Naive B cell (primary cell): ENCODE results near the gene PCGF3. TPM values are rescaled to one million over a fixed set of nuclear protein-coding genes. Genes with fewer than 3 reads are reported as not detected.
"Not testable (repeated sequence)": the region's sequence is repeated elsewhere in the genome, so short reads cannot be mapped to it uniquely, and the experiment has no call there.

ENCODE experiments used
- ATAC-seq, 2 donors: fragments of 150-1000 bp; cut with Tn5 transposase; 2 replicates each; pipeline ENCODE4 v1.10.0; 2021; ENCODE audit warnings: low read depth in 2 of 2, mild to moderate bottlenecking in 2 of 2, moderate library complexity in 2 of 2
- DNase-seq: peaks from one replicate; pipeline ENCODE4 v3.0.0; 2022
- H3K27ac Mint-ChIP-seq, 6 donors: one replicate each; pipeline ENCODE4 v1.8.0; 2020 to 2022; ENCODE audit warnings: mild to moderate bottlenecking in 6 of 6, mixed read lengths in 6 of 6, moderate library complexity in 5 of 6, inconsistent platforms in 2 of 6
- H3K27me3 Mint-ChIP-seq, 3 donors: one replicate each; pipeline ENCODE4 v1.8.0; 2021 to 2022; ENCODE audit warnings: mixed read lengths in 3 of 3, mild to moderate bottlenecking in 1 of 3
- H3K36me3 Mint-ChIP-seq, 2 donors: one replicate each; pipeline ENCODE4 v1.8.0; 2020 to 2022; ENCODE audit warnings: mixed read lengths in 2 of 2, inconsistent platforms in 1 of 2, mild to moderate bottlenecking in 1 of 2
- H3K4me1 Mint-ChIP-seq, 3 donors: one replicate each; pipeline ENCODE4 v1.8.0; 2020 to 2022; ENCODE audit warnings: mixed read lengths in 3 of 3, inconsistent platforms in 1 of 3, mild to moderate bottlenecking in 1 of 3, moderate library complexity in 1 of 3
- H3K4me3 Mint-ChIP-seq, 8 donors: one replicate each; pipeline ENCODE4 v1.8.0; 2020 to 2022; ENCODE audit warnings: mild to moderate bottlenecking in 8 of 8, mixed read lengths in 8 of 8, moderate library complexity in 8 of 8, inconsistent platforms in 2 of 8
- H3K9me3 Mint-ChIP-seq, 7 donors: one replicate each; pipeline ENCODE4 v1.8.0; 2020 to 2022; ENCODE audit warnings: mixed read lengths in 7 of 7, mild to moderate bottlenecking in 5 of 7, inconsistent platforms in 2 of 7, moderate library complexity in 1 of 7
- polyA plus RNA-seq, 6 donors: library from polyadenylated mRNA; unstranded; fragments of 300-500 nt; fragmentation: Illumina TruSeq; gene quantifications; one replicate each; pipeline ENCODE4 v1.2.3, GENCODE V29; 2021; ENCODE audit warnings: low read depth in 6 of 6

Gene PCGF3
- polyA plus RNA-seq, 6 donors from 2014 or later, result 5.6 to 9.5 (median 7.1) TPM

DNA sequence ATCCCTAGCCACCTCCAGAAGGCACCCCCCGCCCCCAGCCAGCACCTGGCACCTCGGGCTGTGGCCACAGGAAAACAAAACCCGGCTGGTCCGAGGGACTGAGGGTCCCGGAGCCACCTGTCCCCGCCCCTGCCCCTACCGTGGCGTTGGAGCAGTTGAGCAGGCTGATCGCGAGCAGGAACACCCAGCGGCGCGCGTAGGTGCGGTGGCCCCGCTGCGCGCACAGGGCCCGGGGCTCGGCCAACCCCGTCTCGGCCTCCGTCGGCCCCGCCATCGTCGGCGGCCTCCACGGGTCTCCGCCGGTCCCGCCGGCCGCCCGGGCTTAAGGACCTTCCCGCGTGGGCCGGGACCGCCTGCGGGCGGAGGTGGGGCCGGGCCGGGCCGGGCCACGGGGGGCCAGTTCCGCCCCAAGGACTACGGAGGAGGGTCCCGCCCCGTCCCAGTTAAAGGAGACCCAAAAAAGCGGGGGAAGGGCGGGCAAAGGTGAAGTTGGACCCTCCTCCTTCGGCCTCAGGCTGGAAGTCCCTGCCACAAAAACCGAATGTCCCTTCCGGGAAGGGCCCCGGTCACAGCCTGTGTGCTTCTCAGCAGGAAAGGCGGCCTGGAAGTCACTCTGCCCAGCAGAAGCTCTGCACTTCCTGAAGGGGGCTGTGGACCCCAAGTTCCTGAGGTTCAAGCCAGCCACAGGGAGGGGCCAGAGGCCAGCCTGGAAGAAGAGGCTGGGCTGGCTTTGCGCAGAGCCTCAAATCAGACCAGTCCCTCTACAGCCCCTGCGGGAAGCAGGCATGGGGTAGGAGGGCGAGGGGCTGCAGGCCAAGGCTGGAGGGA, 16.6 kb upstream of the PCGF3 start, which contains the start of gene SLC49A3:
TSS of gene SLC49A3 (minus strand) at position 298 of the 828 bp plus-strand sequence. CDS start at position 274, 24 bp downstream.
- peak within 1 kb of the TSS in 1 of 6 donors; percentile 62 for H3K27ac Mint-ChIP-seq

DNA sequence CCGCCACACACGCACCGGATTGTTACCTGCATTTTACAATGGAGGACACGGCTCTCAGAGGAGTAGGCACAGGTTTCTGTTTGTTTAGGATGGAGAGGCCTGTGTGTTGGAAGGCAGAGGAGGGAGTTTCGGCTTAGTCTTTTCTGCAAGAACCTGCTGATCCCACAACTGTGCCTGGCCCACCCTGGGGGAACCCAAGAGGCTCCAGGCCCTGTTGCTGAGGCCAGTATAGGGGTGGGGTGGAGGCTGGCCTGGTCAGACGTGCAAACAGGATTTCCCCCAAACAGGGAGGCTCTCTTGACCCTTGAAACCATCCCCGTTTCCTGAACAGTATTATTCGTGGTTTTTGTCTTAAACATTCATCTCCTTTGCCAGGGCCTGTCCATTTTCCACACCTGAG, 15.9 kb upstream of the PCGF3 start:
- H3K36me3 Mint-ChIP-seq, result no peaks in the 10 kb centered on the region
- peak overlapping the region in 1 of 6 donors; percentile 62 for H3K27ac Mint-ChIP-seq
- peaks cover 0 to 38% (median 16%) of the 10 kb centered on the region in 3 donors for H3K27me3 Mint-ChIP-seq
- DNase-seq (no peak), ATAC-seq (no peak)
- H3K4me3 Mint-ChIP-seq, result peak overlapping the region in 5 of 8 donors; percentile 19 to 65 (median 42)
- no peaks in the 10 kb centered on the region for H3K9me3 Mint-ChIP-seq
- peaks cover 4 to 12% (median 8%) of the 10 kb centered on the region in 3 donors for H3K4me1 Mint-ChIP-seq

More for the DNA sequence above, 16.6 kb upstream of the PCGF3 start, which contains the start of gene SLC49A3:
- ATAC-seq (peak; percentile 60 to 66), DNase-seq (no peak)
- Mint-ChIP-seq H3K27me3 (peaks cover 0 to 33% (median 16%) of the 10 kb centered on the region in 3 donors), H3K4me1 (peaks cover 4 to 12% (median 8%) of the 10 kb centered on the region in 3 donors), H3K36me3 (no peaks in the 10 kb centered on the region), H3K9me3 (no peaks in the 10 kb centered on the region), H3K4me3 (peak within 1 kb of the TSS in 7 of 8 donors; percentile 19 to 65 (median 42))

DNA sequence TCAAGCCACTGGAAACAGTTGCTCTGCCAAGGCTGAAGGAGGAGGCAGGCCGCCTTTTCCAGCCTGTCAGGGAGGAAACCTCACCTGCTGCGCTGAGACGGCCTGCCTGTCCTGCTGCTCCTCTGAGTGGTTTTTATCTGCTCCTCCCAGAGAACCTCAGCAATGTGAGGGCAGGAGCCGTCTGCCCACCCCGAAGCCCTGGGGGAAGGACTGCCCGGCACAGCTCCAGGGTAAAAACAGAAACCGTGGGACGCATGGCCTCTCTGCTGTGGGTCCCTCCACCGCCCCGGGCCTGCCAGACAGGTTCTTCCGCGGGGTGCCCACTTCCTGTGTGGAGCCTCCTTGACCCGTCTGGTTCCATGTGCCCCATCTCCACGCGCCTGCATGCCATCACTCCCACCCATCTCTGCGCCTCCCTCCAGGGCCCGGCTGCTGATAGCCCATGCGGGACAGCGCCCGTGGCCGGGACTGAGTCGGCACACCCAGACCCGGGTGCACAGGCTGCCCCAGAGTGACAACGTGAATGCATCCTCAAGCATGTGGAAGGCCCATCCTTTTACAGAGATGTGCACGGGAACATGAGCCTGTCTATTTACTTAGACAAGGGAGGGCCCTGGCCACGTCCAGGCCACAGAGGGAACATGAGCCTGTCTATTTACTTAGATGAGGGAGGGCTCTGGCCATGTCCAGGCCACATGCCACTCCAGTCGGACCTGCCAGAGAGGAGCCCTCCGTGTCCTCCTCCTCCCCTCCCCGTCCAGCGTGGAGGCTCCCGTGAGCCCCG, 12.7 kb upstream of the PCGF3 start:
- H3K9me3 Mint-ChIP-seq, result no peaks in the 10 kb centered on the region
- ATAC-seq, result no peak
- H3K27me3 Mint-ChIP-seq, result peaks cover 0 to 34% (median 8%) of the 10 kb centered on the region in 3 donors
- DNase-seq, result no peak
- no peak overlapping the region for H3K4me3 Mint-ChIP-seq
- H3K27ac Mint-ChIP-seq, result no peak overlapping the region
- H3K4me1 Mint-ChIP-seq, result peaks cover 0 to 8% (median 4%) of the 10 kb centered on the region in 3 donors
- H3K36me3 Mint-ChIP-seq, result no peaks in the 10 kb centered on the region

DNA sequence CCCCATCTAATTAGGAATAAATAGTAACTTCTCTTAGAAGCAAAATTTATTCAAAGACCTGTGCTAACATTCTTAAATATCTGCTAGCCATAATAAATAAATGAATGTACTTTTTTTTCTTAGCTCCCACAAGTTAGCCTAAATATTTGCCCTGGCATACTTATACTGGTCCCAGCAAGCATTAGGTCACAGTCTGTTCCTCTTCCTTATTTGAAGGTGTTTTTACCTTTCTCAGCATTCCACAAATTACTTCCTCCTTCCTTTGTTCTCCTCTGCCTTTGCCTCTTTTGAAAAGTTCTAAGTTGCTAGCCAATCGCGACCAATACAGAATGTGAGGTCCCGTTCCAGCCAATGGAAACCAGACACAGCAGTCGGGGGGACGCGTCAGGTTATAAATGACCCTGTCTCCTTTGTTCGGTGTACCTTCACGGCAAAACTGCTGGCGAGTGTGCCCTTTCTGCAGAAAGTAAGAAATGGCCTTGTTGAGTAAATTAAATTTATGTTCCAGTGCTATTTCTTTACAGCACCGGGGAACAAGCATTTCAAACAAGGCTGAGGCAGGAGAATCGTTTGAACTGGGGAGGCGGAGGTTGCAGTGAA, 11.2 kb upstream of the PCGF3 start:
- ATAC-seq, result not testable (repeated sequence)
- H3K27ac Mint-ChIP-seq, result peak overlapping the region in 2 of 6 donors; percentile 67 to 83

DNA sequence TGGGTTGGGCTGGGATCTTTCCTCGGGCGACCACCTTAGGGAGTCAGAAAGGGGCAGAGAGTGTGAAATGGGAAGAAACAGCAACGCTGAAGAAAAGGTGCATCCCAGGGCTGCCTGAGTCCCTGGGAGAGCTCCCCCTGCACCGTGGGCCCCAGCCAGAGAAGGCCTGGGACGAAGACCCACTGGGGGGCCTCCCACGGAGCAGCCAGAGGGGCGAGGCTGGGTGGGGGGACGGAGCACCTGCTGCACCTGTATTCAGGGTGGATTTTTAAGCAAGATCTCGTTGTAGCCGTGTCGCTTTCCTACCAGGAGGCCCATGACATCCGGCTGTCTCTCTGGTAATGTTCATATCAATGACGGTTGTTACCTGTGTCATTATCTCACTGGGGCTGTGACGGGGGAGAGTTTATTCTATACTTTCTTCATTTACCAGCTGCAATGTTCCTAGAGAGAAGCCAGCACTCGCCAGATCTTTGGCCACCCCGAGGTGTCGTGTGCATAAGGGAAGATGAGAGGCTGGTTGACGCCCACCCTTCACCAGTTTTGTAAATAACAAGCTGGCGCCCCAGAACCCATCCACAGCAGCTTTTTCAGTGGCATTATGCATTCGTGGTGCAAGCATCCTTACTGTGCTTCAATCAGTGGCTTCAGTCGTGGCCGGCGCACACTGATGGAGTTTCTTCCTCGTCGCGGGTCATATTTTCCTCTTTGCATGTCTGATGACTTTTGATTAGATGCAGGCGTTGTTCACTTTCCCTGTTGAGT, 5.6 kb upstream of the PCGF3 start:
- no peak for ATAC-seq
- Mint-ChIP-seq H3K4me1 (peaks cover 15 to 21% (median 18%) of the 10 kb centered on the region in 3 donors), H3K4me3 (peak overlapping the region in 5 of 8 donors; percentile 32 to 78 (median 70)), H3K27me3 (peaks cover 0 to 8% (median 4%) of the 10 kb centered on the region in 3 donors), H3K9me3 (no peaks in the 10 kb centered on the region), H3K27ac (peak overlapping the region in 1 of 6 donors; percentile 89), H3K36me3 (no peaks in the 10 kb centered on the region)
- no peak for DNase-seq

More for the DNA sequence above, 11.2 kb upstream of the PCGF3 start:
- DNase-seq, H3K36me3 Mint-ChIP-seq, H3K9me3 Mint-ChIP-seq: not testable (repeated sequence)
- H3K4me3 Mint-ChIP-seq, result peak overlapping the region in 1 of 8 donors; percentile 83
- H3K27me3 Mint-ChIP-seq, result peaks cover 3 to 31% (median 8%) of the 10 kb centered on the region in 3 donors
- H3K4me1 Mint-ChIP-seq, result peaks cover 7 to 17% (median 9%) of the 10 kb centered on the region in 3 donors

DNA sequence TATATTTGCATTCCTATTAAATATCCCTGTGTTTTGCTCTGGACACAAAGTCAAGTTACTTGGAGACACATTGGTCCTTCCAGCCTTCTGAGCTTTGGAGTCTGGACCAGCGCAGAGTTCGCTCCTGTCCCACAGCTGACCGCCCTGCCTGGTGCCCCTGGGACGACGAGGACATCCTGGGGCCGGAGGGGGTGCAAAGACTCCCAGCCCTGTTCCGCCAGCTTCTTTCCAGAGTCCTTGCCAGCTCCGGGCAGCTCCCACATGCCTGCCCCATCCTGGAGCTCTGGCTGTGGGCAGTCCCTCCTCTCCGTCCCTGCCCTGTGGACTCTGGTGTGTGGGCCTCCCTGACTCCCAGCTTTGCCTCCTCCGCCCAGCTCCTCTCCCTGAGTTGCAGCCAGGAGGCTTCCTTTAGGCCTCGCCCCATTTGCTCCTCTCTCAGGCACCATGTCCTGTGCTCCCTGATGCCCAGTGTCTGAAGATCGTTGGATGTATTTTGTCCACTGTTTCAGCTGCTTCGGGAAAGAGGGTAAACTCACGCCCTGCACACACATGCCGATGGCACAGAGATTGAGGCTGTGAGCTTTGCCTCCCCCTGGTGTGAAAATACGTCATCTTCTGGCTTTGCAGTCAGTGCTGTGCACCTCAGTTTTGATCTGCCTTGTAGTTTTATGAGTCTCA, 4.9 kb upstream of the PCGF3 start:
- Mint-ChIP-seq H3K4me1 (peaks cover 21 to 24% (median 21%) of the 10 kb centered on the region in 3 donors), H3K9me3 (no peaks in the 10 kb centered on the region), H3K4me3 (peak overlapping the region in 5 of 8 donors; percentile 31 to 52 (median 50)), H3K36me3 (no peaks in the 10 kb centered on the region), H3K27me3 (peaks cover 0 to 4% (median 1%) of the 10 kb centered on the region in 3 donors), H3K27ac (peak overlapping the region in 2 of 6 donors; percentile 56 to 57)
- ATAC-seq, result no peak
- no peak for DNase-seq

DNA sequence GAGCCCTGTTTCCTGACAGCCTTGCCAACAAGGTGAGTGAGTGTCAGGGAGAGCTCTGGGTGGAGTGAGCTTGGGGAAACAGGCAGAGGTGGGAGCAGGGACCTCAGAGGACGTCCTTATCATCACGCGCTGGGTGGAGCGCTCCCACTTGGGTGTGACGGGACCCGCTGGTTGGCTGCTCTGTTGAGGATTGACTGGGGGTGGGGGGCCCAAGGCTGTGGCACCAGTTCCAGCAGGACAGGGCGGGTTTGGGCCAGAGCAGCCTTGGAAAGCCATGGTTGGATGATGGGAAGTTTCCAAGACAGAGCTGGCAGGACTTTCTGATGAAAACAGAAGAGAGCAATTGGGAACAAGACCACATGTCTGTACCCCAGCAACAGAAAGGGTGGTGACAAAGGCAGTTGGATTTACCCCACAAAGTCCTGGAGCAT, 3.0 kb upstream of the PCGF3 start:
- Mint-ChIP-seq H3K4me3 (no peak overlapping the region), H3K36me3 (no peaks in the 10 kb centered on the region), H3K9me3 (no peaks in the 10 kb centered on the region), H3K4me1 (peaks cover 21 to 30% (median 21%) of the 10 kb centered on the region in 3 donors), H3K27me3 (peaks cover 0 to 4% (median 0%) of the 10 kb centered on the region in 3 donors), H3K27ac (peak overlapping the region in 1 of 6 donors; percentile 68)
- DNase-seq, result no peak
- ATAC-seq, result no peak

DNA sequence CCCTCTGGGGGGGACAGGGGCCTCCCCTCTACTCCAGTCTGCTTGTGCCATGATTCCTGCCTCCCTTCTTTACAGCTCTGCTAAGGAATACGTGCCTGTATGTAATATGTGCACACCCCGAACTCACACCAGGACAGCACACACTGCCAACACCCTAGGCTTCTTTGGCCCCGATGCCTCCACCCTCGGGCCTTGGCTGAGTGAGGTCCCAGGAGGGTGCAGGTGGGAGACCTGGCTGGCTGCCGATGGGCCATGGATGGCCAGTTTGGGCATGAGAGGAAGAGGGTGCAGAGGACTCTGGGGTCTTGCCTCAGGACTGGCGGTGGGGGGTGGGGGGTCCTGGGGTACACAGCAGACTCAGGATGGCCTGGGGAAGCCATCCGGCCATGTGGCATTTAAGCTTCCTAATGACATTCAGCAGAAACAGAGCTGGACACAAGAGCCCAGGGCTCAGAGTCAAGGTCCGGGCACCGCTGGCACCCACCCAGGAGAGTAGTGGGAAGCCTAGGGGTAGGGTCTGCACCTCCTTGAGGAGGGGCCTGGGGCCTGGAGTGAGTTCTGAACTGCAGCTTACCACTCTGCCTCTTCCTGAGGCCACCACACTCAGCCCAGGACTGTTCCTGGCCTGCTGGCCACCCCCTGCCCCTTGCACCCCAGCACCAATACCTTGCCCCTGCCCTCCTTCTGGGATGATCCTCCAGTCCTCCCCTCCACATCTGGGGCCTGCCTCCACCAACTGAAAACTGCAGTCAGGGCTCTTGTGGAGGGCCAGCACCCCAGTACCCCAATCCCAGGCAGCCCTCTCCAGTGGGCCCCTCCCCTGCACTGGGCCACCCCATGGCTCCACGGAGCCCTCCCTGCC, 2.1 kb upstream of the PCGF3 start:
- ATAC-seq (no peak), DNase-seq (no peak)
- Mint-ChIP-seq H3K27me3 (peaks cover 0 to 4% (median 0%) of the 10 kb centered on the region in 3 donors), H3K9me3 (no peaks in the 10 kb centered on the region), H3K4me1 (peaks cover 22 to 32% (median 24%) of the 10 kb centered on the region in 3 donors), H3K4me3 (peak overlapping the region in 3 of 8 donors; percentile 15 to 61 (median 44)), H3K36me3 (no peaks in the 10 kb centered on the region), H3K27ac (no peak overlapping the region)

DNA sequence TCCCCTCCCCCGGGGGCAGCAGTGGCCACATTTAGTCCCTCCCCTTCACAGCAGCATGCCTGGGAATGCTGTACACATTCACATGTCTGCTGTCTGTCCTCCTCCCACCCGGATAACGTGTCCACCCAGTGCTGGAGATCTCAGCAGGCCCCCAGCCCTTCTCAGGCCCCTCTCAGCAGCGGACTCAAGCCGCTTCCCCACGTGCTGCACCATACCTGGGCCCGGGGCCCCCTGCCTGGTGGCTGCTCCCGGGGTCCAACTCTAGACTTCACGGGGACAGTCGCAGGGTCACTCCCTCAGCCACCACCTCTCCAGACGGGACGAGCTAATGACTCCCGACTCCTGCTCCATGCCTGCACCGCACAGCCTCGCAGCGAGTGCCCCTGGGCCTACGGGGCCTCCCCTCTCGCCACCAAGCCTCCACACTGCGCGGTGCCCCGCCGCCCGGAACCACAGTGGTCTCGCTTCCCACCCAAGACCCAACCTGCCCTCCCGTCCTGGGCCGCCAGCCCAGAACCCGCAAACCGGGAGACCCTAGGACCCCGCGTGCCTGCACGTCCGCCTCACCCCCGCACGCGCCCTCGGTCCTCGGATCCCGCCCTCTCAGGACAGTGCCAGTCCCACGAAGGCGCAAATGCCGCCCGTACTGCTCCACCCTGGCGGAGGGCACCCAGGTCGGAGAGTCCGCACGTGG, 1.3 kb upstream of the PCGF3 start:
- H3K36me3 Mint-ChIP-seq, result no peaks in the 10 kb centered on the region
- no peak for ATAC-seq
- peak overlapping the region in 1 of 6 donors; percentile 51 for H3K27ac Mint-ChIP-seq
- DNase-seq, result no peak
- H3K27me3 Mint-ChIP-seq, result peaks cover 0 to 2% (median 0%) of the 10 kb centered on the region in 3 donors
- H3K9me3 Mint-ChIP-seq, result no peaks in the 10 kb centered on the region
- peaks cover 24 to 32% (median 24%) of the 10 kb centered on the region in 3 donors for H3K4me1 Mint-ChIP-seq
- H3K4me3 Mint-ChIP-seq, result peak overlapping the region in 4 of 8 donors; percentile 30 to 86 (median 68)

DNA sequence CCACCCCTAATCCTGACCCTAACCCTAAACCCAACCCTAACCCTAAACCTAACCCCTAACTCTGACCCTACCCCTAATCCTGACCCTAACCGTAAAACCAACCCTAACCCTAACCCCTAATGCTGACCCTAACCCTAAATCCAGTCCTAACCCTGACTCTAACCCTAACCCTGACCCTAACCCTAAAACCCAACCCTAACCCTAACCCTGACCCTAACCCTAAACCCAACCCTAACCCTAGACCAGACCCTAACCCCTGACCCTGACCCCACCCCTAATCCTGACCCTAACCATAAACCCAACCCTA, 708 bp upstream of the PCGF3 start:
- H3K27me3 Mint-ChIP-seq, result no peaks in the 10 kb centered on the region
- H3K27ac Mint-ChIP-seq, result peak overlapping the region in 2 of 6 donors; percentile 51 to 85
- no peak for ATAC-seq

More for the DNA sequence above, 708 bp upstream of the PCGF3 start:
- no peak for DNase-seq
- H3K4me3 Mint-ChIP-seq, result peak overlapping the region; percentile 77 to 89 (median 86)
- H3K4me1 Mint-ChIP-seq, result peaks cover 26 to 30% (median 27%) of the 10 kb centered on the region in 3 donors
- H3K36me3 Mint-ChIP-seq, result no peaks in the 10 kb centered on the region
- no peaks in the 10 kb centered on the region for H3K9me3 Mint-ChIP-seq
